Measurements from ENCODE around the gene CCDC92.

The CCDC92 gene

GRCh38 chr12:123972457-123973401 is at the start of gene CCDC92, which contains the start of gene ZNF664:
Gene CCDC92 (minus strand): TSS chr12:123972831. CDS start chr12:123944305, 28,526 bp downstream.
Gene ZNF664 (plus strand): TSS chr12:123973215. CDS start chr12:124012145, 38,930 bp downstream.
- no peak for FAIRE-seq

- FAIRE-seq = no peak
These were observed 49.5 kb upstream of the CCDC92 start for GRCh38 chr12:124022161-124022560.

- FAIRE-seq = no peak
These were observed 48.4 kb upstream of the CCDC92 start for GRCh38 chr12:124021007-124021406.

- FAIRE-seq = no peak
These were observed 47.9 kb upstream of the CCDC92 start for GRCh38 chr12:124020514-124020949.

GRCh38 chr12:124019115-124019514 is 46.5 kb upstream of the CCDC92 start:
- no peak for FAIRE-seq

GRCh38 chr12:124018539-124018938 is 45.9 kb upstream of the CCDC92 start:
- FAIRE-seq = no peak

- no peak for FAIRE-seq
These were observed 44.4 kb upstream of the CCDC92 start for GRCh38 chr12:124017064-124017463.

- no peak for FAIRE-seq
These were observed 43.1 kb upstream of the CCDC92 start for GRCh38 chr12:124015494-124016461.

GRCh38 chr12:124013073-124013472 is 40.4 kb upstream of the CCDC92 start:
- no peak for FAIRE-seq

- FAIRE-seq = no peak
These were observed 38.9 kb upstream of the CCDC92 start for GRCh38 chr12:124011435-124012115.

GRCh38 chr12:124010687-124011086 is 38.1 kb upstream of the CCDC92 start:
- no peak for FAIRE-seq

GRCh38 chr12:124009781-124010180 is 37.1 kb upstream of the CCDC92 start:
- no peak for FAIRE-seq

GRCh38 chr12:124008595-124008994 is 36.0 kb upstream of the CCDC92 start:
- FAIRE-seq = no peak

- no peak for FAIRE-seq
These were observed 35.4 kb upstream of the CCDC92 start for GRCh38 chr12:124007826-124008570.

GRCh38 chr12:124006846-124007713 is 34.4 kb upstream of the CCDC92 start:
- no peak for FAIRE-seq

- no peak for FAIRE-seq
These were observed 33.6 kb upstream of the CCDC92 start for GRCh38 chr12:124006085-124006845.

GRCh38 chr12:124004233-124004875 is 31.7 kb upstream of the CCDC92 start:
- no peak for FAIRE-seq

GRCh38 chr12:124002654-124003053 is 30.0 kb upstream of the CCDC92 start:
- no peak for FAIRE-seq

GRCh38 chr12:124002021-124002644 is 29.5 kb upstream of the CCDC92 start:
- FAIRE-seq = no peak
